SIG-M5 treated with dmso at 0.1 percent for 504 hours (cell line): ENCODE data around the gene NME4.
A peak's percentile ranks its signal among the peaks of the same experiment; 100 is the strongest.
"Not testable (repeated sequence)": the region's sequence is repeated elsewhere in the genome, so short reads cannot be mapped to it uniquely, and the experiment has no call there.

ENCODE experiments used
- DNase-seq: peaks from one replicate; lab custom pipeline; 2025; ENCODE audit not compliant: unreplicated experiment; lab: John Stamatoyannopoulos, UW

NME4 gene

DNA sequence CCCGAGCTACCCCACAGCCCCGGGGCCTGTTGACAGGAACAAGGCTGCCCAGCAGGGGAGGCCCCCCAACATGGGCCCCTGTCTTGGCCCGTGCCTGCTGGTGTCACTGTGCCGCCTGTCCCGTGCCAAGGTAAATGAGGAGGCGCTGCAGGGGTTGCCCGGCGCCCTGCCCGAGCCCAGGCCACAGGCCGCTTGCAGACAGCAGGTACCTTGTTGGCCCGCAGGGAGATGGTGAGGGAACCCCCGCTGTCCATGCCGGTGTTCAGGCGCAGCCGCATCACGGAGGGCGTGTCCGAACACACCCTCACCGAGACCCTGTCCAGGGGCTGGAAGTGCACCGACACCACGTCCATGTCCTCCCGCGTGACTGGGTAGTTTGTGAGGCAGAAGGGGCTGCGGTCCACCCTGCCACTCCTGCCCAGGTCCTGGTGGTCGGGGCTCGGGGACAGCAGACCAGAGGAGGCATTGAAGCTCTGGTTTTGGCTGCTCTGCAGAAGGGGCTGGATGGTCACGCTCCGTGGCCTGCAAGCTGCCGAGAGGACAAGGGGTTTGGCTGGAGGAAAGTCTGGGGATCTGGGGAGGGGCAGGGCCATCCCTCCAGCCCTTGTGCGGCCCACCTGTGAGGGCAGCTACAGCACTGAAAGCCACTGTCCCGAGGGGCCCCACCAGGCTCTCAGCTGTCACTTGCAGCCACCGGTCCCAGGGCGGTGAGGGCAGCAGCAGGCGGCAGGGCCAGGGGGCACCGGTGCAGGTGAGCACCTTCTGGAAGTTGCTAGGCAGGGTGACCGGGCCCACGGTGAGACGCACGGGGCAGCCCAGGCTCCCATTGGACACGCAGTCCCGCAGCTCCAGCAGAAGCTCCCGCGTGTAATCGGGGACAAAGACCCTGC, 20.8 kb upstream of the NME4 start:
- DNase-seq, result no peak

DNA sequence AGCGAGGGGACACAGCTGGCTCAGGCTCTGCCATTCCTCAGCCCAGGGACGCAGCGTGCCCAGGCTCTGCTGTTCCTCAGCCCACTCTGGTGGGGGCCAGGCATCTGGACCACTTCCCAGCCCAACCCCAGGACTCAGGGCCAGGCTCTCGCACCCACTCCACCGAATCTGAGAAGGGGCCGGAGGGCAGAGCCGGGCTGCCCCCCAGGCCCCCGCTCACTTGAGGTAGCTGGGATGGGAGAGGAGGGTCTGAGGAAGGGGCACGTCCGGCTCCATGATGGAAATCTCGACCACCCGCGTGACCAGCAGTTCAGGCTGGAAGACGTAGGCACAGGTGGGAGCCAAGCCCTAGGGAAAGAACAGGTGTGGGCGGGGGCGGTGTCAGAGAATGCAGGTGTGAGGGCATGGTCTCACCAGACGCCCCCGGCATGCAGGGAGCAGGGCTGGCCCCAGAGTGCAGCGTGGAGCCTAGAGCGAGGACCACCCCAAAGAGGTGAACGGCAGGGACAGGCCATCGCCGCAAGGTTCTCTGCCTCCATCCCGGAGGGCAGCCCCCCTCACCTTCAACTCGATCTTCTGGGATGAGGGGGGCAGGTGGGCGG, 20.1 kb upstream of the NME4 start:
- DNase-seq, result no peak

GRCh38 chr16:377419-377951, 19.5 kb upstream of the NME4 start:
- DNase-seq, result no peak

GRCh38 chr16:378113-378820, 18.7 kb upstream of the NME4 start:
- DNase-seq, result not testable (repeated sequence)

DNA sequence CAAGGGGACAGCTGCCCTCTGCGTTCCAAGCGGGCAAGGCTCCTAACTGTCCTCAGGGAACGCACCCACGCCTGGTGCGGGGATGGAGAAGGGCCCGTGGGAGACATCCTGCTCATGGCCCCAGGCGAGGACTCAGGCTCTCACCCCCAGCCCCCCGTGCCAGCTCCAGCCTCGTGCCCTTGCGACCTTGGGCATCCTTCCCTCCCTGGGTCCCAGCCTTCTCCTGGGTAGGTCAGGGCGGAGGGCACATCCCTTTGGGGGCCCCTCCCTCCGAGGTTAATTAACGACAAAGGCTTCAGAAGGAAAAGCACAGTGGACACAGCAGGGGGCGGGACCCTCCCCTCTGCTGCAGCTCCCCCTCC, 18.2 kb upstream of the NME4 start:
- DNase-seq, result no peak

GRCh38 chr16:379183-379960, 17.6 kb upstream of the NME4 start:
- no peak for DNase-seq

- DNase-seq, result no peak
Observed at GRCh38 chr16:379961-380761, 16.8 kb upstream of the NME4 start.

DNA sequence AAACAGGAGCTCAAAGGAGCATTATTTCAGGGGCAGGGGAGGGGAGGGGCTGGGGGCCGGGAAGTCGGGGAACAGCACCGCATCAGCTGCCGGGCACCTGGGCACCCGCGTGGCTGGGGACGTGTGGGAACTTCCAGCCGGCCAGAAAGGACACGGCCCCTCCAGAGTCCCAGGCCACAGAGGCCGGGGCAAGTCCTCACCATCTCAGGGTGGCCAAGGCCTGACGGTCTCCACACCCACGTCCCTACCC, 16.3 kb upstream of the NME4 start:
- DNase-seq, result no peak

DNA sequence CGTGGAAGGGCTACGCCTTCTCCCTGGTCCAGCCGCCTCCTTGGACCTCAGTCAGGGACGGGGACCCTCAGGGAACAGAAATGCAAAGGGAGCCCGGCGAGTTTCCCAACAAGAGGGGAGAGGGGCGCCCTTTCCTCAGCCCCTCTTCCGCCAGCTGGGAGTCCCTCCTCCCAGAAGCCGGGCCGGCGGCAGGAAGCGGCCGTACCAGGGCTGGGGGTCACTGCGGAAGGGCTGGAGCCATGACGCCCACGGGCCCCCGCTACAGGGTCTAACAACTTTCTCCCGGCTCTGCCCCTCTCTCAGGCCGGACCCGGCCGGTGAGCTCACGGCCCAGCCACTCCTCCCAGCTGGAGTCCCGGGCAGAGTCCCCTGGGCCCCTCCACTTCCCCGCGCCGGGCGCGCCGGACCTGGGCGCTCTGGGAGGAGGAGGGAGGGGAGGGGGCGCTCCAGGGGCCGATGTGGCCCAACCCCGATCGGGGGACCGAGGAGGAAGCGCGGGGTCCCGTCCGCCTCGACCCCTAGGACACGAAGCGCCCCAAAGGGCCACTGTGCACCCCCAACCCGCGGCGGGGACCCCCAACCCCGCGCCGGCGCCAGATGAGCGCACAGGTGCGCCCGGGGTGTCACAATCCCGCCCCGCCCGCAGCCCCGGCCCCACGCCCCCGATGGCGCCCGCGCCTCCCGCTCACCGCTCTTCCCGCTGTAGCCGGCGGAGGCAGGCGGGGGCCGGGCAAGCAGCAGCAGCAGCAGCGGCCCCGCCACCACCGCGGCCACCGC, 15.8 kb upstream of the NME4 start:
- no peak for DNase-seq

- DNase-seq, result peak; percentile 41
Observed at GRCh38 chr16:381789-382717, 14.9 kb upstream of the NME4 start, which contains the start of gene PGAP6. Gene PGAP6, minus strand, starts transcription at chr16:381978. Its CDS starts 157 bp downstream, at chr16:381821.

GRCh38 chr16:383326-384051, 13.5 kb upstream of the NME4 start:
- DNase-seq, result no peak

GRCh38 chr16:386641-387156, 10.3 kb upstream of the NME4 start:
- no peak for DNase-seq

DNA sequence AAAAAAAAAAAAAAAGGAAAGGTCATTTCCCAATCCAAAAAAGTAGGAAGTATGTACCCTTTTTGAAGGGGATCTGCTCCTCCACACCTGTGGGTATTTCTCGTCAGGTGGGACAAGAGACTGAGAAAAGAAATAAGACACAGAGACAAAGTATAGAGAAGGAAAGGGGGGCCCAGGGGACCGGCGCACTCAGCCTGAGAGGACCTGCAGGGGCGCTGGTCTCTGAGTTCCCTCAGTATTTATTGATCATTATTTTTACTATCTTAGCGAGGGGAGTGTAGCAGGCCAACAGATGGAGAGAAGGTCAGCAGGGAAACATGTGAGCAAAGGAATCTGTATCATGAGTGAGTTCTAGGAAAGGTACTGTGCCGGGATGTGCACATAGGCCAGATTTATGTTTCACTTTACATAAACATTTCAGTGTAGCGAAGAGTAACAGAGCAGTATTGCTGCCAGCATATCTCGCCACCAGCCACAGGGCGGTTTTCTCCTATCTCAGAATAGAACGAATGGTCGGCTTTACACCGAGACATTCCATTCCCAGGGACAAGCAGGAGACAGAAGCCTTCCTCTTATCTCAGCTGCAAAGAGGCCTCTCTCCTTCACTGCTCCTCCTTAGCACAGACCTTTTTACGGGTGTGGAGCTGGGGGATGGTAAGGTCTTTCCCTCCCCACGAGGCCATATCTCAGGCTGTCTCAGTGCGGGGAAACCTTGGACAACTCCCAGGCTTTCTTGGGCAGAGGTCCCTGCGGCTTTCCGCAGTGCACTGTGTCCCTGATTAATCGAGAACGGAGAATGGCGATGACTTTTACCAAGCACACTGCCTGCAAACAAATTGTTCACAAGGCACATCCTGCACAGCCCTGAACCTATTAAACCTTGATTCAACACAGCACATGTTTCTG, 9.0 kb upstream of the NME4 start:
- not testable (repeated sequence) for DNase-seq

- no peak for DNase-seq
Observed at GRCh38 chr16:389352-389751, 7.6 kb upstream of the NME4 start.

- DNase-seq, result peak; percentile 46
Observed at GRCh38 chr16:391885-392335, 5.1 kb upstream of the NME4 start.

DNA sequence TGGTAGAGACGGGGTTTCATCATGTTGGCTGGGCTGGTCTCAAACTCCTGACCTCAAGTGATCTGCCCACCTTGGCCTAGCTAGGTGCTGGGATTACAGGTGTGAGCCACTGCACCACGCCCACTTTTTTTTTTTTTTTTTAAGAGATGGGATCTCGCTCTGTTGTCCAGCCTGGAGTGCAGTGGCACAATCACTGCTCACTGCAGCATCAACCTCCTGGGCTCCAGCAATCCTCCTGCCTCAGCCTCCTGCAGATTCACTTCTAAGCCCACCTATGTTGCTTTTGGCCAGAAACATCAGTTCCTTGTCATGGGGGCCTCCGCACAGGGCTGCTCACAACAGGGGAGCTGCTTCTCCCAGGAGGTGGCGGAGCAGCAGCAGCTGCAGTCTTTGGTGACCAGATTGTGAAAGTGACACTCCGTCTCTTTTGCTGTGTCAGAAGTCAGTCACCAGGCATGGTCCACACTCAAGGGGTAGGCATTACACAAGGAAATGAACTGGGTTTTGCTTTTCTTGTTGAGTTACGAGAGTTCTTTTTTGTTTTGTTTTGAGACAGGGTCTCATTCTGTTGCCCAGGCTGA, 4.5 kb upstream of the NME4 start:
- DNase-seq, result peak; percentile 79
